HG03060 (cell line): ENCODE measurements around the gene LARGE1.

Experiments used
- ATAC-seq: cut with Tn5 transposase; IDR thresholded peaks from one replicate; pipeline ENCODE4 v1.9.1; 2021; ENCODE audit warnings: low read depth, moderate number of reproducible peaks; ENCODE audit not compliant: unreplicated experiment

Gene LARGE1

DNA sequence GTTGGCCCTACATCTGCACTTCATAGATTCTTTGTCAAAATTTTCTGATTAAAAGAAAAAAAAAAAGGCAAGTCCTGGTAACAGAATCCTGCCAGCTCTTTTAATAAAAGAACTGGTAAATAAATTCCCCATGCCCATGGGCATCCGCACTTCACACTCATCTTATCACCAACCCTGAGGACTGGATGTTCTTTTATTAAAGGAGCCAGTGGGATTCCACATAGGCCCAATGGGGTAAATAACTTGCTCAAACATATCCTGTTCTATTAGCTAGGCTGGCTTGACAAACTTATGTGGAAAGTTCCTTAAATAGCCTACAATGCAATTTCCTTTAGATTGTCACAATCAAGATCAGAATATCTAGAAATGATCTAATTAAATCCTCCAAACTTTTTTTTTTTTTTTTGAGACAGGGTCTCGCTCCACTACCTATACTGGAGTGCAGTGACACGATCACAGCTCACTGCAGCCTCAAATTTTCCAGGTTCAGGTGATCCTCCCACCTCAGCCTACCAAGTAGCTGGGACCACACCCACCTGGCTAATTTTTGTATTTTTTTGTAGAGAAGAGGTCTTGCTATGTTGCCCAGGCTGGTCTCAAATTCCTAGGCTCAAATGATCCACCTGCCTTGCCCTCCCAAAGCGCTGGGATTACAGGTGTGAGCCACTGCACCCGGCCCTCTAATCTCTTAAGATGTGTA, 380.9 kb downstream of the LARGE1 start:
- no peak for ATAC-seq

DNA sequence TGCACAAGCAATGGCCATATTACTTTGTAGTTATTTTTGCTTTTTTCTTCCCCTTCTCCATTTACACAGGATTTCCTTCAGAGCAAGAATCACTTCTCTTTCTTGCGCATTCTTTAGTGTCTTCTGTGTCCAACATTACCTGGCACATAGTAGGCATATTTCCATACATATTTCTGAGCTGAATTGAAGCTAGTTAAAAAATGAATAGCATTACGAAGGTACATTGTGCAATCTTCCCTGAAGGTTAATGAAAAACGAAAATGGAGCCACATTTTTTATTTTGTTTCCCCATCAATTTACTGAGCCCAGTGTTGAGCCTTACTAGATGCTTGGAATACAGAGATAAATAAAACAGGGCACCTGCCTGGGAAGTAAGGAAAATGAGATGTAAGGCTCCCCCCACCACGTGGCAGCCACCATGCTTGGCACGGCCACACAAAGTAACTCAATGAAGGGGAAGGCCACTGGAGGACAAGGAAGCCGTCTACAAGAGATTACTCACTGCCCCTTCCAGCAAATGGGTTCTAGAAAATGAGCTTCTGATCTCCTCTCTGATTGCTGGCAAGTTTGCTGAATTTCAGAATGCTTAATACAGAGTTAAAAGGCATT, 381.9 kb downstream of the LARGE1 start:
- no peak for ATAC-seq

- ATAC-seq = no peak
Observed at GRCh38 chr22:33537059-33537458, 383.2 kb downstream of the LARGE1 start.

- no peak for ATAC-seq
Observed at GRCh38 chr22:33535937-33536875, 384.1 kb downstream of the LARGE1 start.

GRCh38 chr22:33529424-33530113, 390.7 kb downstream of the LARGE1 start:
- ATAC-seq = no peak

DNA sequence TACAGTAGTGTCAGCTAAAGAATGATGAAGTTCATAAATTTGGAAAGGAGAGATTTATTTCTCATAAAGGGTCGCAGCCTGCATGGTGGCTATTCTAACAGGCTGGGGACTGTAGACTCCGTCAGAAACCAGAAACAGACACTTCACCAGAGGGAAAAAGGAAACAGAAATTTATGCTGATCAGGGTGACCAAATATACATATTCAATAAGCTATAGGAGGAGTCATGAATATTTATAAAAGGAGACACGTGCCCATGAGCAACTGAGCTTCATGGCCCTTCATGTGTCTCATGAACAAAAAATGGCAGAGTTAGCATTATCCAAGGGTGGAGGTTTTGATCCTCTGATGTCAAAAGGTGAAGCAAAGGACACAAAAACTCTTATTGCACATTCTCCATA, 392.1 kb downstream of the LARGE1 start:
- no peak for ATAC-seq

GRCh38 chr22:33526434-33527107, 393.7 kb downstream of the LARGE1 start:
- no peak for ATAC-seq

DNA sequence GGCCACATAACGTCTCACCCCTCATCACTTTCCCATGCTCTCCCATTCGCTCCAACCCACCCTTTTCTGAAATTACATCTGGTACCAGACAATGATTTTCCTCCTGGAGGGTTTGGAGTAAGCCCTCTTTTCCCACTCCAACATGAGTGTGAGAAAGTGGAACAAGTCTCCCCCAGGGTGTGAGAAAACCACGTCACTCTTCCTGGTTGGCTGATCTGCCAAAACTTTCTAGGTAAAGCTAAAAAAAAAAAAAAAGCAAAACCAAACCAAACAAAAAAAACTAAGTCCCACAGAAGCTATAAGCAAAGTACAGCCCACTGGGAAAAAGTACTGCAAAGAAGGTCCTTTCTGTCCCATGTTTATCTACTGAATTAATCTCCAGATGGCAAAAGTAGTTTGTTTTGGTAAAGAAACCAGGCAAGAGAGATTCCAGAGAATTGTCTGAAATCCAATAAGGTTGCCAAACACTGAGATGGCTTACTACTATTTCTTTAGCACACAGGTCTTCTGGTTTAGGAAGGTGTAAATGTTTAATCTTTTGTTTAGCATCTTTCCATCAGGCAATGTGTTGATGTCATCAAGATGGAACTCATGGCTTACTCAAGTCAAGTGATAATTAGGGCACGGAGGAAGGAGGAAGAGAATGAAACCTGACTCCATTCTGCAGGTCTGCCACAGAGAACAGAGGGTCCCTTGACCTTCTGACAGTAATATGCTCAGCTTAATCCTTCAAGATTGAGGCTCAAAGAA, 395.6 kb downstream of the LARGE1 start:
- no peak for ATAC-seq

GRCh38 chr22:33521879-33522665, 398.2 kb downstream of the LARGE1 start:
- ATAC-seq = no peak

- no peak for ATAC-seq
Observed at GRCh38 chr22:33520904-33521780, 399.1 kb downstream of the LARGE1 start.

- ATAC-seq = no peak
Observed at GRCh38 chr22:33519974-33520903, 400.0 kb downstream of the LARGE1 start.

DNA sequence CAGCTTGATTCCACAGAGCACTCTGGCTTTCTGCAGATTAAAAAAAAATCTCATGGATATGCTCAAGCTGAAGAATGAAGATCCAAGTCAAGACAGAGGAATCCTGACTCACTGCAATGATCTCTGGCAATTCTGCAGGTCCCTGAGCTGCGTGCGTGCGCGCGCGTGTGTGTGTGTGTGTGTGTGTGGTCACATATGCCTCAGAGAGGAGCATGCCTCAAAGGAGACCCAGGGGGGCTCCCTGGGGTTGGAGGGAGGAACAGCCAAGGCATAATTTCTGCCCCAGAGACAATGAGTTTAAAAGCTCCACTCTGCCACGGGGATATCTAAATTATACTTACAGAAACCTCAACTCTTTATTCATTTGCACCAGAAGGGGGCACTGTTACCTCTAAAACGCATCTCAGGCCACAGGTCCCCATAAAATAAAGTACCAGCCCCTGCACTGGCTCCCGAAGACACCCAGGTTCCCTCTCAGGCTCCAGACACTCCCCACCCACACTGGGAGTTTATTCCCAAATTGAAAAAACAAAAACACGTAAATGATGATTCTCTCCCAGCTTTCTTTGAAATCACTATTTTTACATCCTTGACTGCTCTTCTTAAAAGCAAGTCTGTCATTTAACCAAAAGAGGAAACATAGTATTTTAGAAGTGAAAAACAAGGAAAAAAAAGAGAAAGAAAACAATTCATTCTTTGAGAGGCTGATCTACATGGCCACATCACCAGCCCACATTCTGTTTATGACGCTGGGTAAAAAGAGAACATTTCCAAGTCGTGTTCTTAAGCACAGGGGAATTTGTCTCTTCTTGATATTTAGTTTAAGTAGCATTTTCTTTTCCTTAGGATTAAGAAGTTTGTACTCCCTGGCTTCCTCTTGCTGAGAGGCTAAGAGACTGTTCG, 401.0 kb downstream of the LARGE1 start:
- ATAC-seq = no peak

DNA sequence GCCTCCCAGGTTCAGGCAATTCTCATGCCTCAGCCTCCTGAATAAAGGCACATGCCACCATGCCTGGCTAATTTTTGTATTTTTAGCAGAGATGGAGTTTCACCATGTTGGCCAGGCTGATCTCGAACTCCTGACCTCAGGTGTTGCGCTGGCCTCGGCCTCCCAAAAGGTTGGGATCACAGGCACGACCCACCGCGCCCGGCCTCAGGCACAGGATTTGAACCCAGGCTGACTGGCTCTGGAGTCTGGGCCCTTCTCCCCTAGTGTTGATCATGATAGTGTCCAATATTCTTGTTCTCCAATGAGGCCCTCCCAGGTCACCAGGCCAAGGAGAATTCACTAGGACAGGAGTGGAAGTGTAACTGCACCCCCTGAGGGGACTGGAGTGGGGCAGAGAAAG, 401.9 kb downstream of the LARGE1 start:
- no peak for ATAC-seq

DNA sequence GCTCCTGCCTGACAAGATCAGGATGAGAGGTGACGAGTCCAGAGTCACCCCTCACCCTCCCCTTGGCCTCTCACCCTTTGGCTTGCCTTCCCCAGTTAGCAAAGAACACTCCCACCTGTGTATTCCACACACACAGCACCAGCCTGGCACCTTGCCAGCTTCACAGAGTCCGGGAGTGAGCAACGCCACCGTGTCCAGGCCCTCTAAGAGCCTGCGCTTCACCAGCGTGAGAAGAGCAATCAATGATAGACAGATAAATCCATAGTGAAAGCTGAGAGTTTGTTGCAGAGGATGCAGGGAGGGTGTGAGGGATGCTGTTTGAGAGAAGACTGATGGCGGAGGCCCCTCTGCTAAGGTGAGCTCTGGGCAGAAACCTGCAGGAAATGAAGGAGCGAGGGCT, 404.5 kb downstream of the LARGE1 start:
- no peak for ATAC-seq

GRCh38 chr22:33513388-33514338, 406.6 kb downstream of the LARGE1 start:
- no peak for ATAC-seq
